ENCODE data around the gene GHR. TPM values are rescaled to one million over a fixed set of nuclear protein-coding genes. Genes with fewer than 3 reads are reported as not detected.

The GHR gene
- total RNA-seq, 6 donors from 2014 or later = 3.0 to 7.4 (median 4.2) TPM

DNA sequence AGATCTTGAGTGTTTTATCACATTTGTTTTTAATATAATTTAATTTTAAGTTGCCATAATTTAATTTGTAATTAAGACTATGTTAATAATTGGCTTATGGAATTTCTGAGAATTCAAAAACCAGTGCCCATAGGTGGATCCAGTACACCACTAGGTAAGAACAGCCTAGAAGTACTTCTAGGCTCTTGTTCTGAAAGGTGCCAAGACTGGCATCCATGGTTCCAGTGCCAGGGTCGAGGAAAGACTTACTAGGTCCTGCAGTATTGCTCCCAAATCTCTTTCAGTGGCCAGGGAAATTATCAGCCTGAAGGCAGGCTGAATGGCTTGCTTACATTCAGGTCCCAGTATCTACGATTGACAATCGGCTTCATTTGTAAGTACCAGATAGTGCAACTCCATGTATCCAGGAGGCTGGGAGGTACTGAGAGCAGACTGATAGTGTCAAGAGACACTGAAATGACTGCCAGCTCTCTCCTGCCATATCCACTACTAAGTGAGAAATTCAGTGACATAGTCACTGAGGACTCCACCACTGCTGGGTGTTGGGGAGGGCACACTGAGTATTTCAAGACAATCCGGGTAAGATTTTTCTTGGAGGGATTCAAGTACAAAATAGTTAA is 174.2 kb downstream of the GHR start:
- TF ChIP-seq CTCF (IDR thresholded peaks at IDR 0.05) = no peak
- TF ChIP-seq POLR2AphosphoS5 (IDR thresholded peaks at IDR 0.05) = no peak
- TF ChIP-seq POLR2A (IDR thresholded peaks at IDR 0.05) = no peak
- TF ChIP-seq EP300 (IDR thresholded peaks at IDR 0.05) = no peak
- H3K27me3 ChIP-seq = no peaks in the 10 kb centered on the region
- H3K4me1 ChIP-seq = peaks cover 0 to 7% (median 0%) of the 10 kb centered on the region in 4 donors
- no peaks in the 10 kb centered on the region for H3K36me3 ChIP-seq
- no peak for DNase-seq
- 84 to 94% methylated on average over 4 of the region's 4 CpGs for WGBS, 2 donors
- H3K4me3 ChIP-seq = no peak overlapping the region
- no peak overlapping the region for H3K27ac ChIP-seq
- H3K9me3 ChIP-seq = no peaks in the 10 kb centered on the region
- no peak for ATAC-seq (ENCODE audit: low FRiP score in 2 of 2)

DNA sequence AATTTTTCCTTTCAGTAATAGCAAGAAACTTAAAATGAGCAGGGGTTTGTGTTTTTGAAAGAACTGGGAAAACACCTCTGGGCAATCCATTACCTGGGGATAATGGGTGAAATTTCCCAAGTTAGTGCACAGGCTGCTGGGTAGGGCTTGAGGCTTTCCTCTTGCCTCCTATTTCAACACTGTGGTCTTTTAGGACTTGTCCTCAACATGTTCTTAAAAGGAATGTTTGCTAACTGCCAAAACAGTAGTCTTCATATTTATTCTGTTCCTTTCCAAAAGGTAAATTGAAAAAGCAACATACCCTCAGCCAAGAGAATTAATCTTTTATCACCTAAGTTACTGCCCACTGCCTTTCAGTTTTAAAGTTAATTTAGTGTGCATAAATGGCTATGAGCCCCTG is 175.1 kb downstream of the GHR start:
- H3K9me3 ChIP-seq = no peaks in the 10 kb centered on the region
- no peaks in the 10 kb centered on the region for H3K27me3 ChIP-seq
- no peaks in the 10 kb centered on the region for H3K36me3 ChIP-seq
- TF ChIP-seq EP300 (IDR thresholded peaks at IDR 0.05) (no peak), POLR2AphosphoS5 (IDR thresholded peaks at IDR 0.05) (no peak), POLR2A (IDR thresholded peaks at IDR 0.05) (no peak), CTCF (IDR thresholded peaks at IDR 0.05) (no peak)
- peaks cover 0 to 6% (median 0%) of the 10 kb centered on the region in 4 donors for H3K4me1 ChIP-seq
- ATAC-seq (ENCODE audit: low FRiP score in 2 of 2) = no peak
- H3K4me3 ChIP-seq = no peak overlapping the region
- no peak for DNase-seq
- H3K27ac ChIP-seq = no peak overlapping the region

DNA sequence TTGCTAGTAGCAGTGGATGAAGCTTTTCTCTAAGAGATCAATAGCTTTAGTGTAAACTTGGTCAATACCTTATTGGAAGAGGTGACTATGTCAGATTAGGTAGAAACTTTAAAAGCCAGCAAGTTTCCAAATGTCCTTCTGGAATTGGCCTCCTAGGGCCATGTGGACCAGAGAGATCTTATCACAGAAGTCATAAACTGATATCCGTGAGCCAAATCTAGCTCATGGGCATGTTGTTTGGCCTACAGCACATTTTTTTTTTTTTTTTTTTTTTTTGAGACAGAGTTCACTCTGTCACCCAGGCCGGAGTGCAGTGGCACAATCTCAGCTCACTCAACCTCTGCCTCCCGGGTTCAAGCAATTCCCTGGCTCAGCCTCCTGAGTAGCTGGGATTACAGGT is 175.9 kb downstream of the GHR start:
- WGBS, 2 donors = 90% methylated on average over 3 of the region's 3 CpGs
- Histone ChIP-seq H3K27ac (no peak overlapping the region), H3K4me3 (no peak overlapping the region), H3K36me3 (no peaks in the 10 kb centered on the region), H3K4me1 (no peaks in the 10 kb centered on the region), H3K27me3 (no peaks in the 10 kb centered on the region), H3K9me3 (no peaks in the 10 kb centered on the region)
- ATAC-seq (ENCODE audit: low FRiP score in 2 of 2) = no peak
- no peak for DNase-seq
- TF ChIP-seq POLR2A (IDR thresholded peaks at IDR 0.05) (no peak), EP300 (IDR thresholded peaks at IDR 0.05) (no peak), CTCF (IDR thresholded peaks at IDR 0.05) (no peak), POLR2AphosphoS5 (IDR thresholded peaks at IDR 0.05) (no peak)

GRCh38 chr5:42600441-42600840 is 177.2 kb downstream of the GHR start:
- 97 to 100% methylated on average over 1 of the region's 1 CpG for WGBS, 2 donors
- no peaks in the 10 kb centered on the region for H3K36me3 ChIP-seq
- H3K27ac ChIP-seq = no peak overlapping the region

More at GRCh38 chr5:42600441-42600840, 177.2 kb downstream of the GHR start:
- Histone ChIP-seq H3K9me3 (no peaks in the 10 kb centered on the region), H3K27me3 (no peaks in the 10 kb centered on the region), H3K4me1 (no peaks in the 10 kb centered on the region), H3K4me3 (no peak overlapping the region)
- DNase-seq = no peak
- TF ChIP-seq EP300 (IDR thresholded peaks at IDR 0.05) (no peak), POLR2A (IDR thresholded peaks at IDR 0.05) (no peak), POLR2AphosphoS5 (IDR thresholded peaks at IDR 0.05) (no peak), CTCF (IDR thresholded peaks at IDR 0.05) (no peak)
- no peak for ATAC-seq (ENCODE audit: low FRiP score in 2 of 2)
